Naive thymus-derived CD8-positive, alpha-beta T cell (primary cell): Measurements from ENCODE around the gene ADGRV1. TPM values are rescaled to one million over a fixed set of nuclear protein-coding genes. Genes with fewer than 3 reads are reported as not detected.
"Not testable (repeated sequence)": the region's sequence is repeated elsewhere in the genome, so short reads cannot be mapped to it uniquely, and the experiment has no call there.

Experiments
- ATAC-seq, 2 donors: fragments of 150-1000 bp; cut with Tn5 transposase in 1 of 2; sonication (Bioruptor Pico), chemical (Tn5 transposase) in 1 of 2; 1 replicate in 1 of 2; 2 replicates in 1 of 2; pipeline ENCODE4 v1.10.0; 2021; ENCODE audit warnings: mild to moderate bottlenecking in 2 of 2, moderate library complexity in 2 of 2
- POLR2A ChIA-PET: fragments of 350-600 bp; sonication (Branson Sonifier 250); formaldehyde crosslinking; loops from one replicate; lab custom pipeline; 2021; ENCODE audit warnings: antibody characterized with exemption; lab: Charles Lee
- DNase-seq, 10 donors: peaks; one replicate each; pipeline versions ENCODE4 v3.0.0 to v3.0.0-alpha.2; 2020 to 2022
- H3K27ac Mint-ChIP-seq, 10 donors: one replicate each; pipeline ENCODE4 v1.8.0; 2020 to 2022; ENCODE audit warnings: mild to moderate bottlenecking in 10 of 10, mixed read lengths in 10 of 10, moderate library complexity in 4 of 10, inconsistent platforms in 1 of 10
- H3K27me3 Mint-ChIP-seq, 5 donors: one replicate each; pipeline ENCODE4 v1.8.0; 2021 to 2022; ENCODE audit warnings: mixed read lengths in 5 of 5
- H3K36me3 Mint-ChIP-seq, 3 donors: one replicate each; pipeline ENCODE4 v1.8.0; 2020 to 2022; ENCODE audit warnings: mixed read lengths in 3 of 3, mild to moderate bottlenecking in 2 of 3, inconsistent platforms in 1 of 3
- H3K4me1 Mint-ChIP-seq, 4 donors: one replicate each; pipeline ENCODE4 v1.8.0; 2021 to 2022; ENCODE audit warnings: mixed read lengths in 4 of 4
- H3K4me3 Mint-ChIP-seq, 10 donors: one replicate each; pipeline ENCODE4 v1.8.0; 2020 to 2022; ENCODE audit warnings: mild to moderate bottlenecking in 10 of 10, mixed read lengths in 10 of 10, moderate library complexity in 6 of 10, inconsistent platforms in 1 of 10
- H3K9me3 Mint-ChIP-seq, 9 donors: one replicate each; pipeline ENCODE4 v1.8.0; 2020 to 2022; ENCODE audit warnings: mixed read lengths in 9 of 9, mild to moderate bottlenecking in 3 of 9, inconsistent platforms in 1 of 9, moderate library complexity in 1 of 9
- polyA plus RNA-seq, 3 donors: library from polyadenylated mRNA; unstranded; fragments of 300-500 nt; fragmentation: Illumina TruSeq; gene quantifications; one replicate each; pipeline ENCODE4 v1.2.3, GENCODE V29; 2021
- total RNA-seq, 8 experiments: library from RNA in 2 of 8; stranded (reverse) in 2 of 8; gene quantifications; one replicate each; pipeline ENCODE4 v1.2.3 and lab custom pipeline; 2021 to 2026

The ADGRV1 gene
- total and polyA plus RNA-seq, 5 experiments from 2014 or later, result 0.08 to 0.37 (median 0.13) TPM; not detected in 2

GRCh38 chr5:91031402-91031752, 472.8 kb downstream of the ADGRV1 start:
- POLR2A ChIA-PET, result no interaction called here
- Mint-ChIP-seq H3K9me3 (no peaks in the 10 kb centered on the region), H3K4me1 (no peaks in the 10 kb centered on the region), H3K27ac (no peak overlapping the region), H3K27me3 (peaks cover 2 to 12% (median 9%) of the 10 kb centered on the region in 5 donors), H3K4me3 (no peak overlapping the region), H3K36me3 (no peaks in the 10 kb centered on the region)
- no peak for DNase-seq
- ATAC-seq, result no peak

- no peaks in the 10 kb centered on the region for H3K36me3 Mint-ChIP-seq
- H3K27me3 Mint-ChIP-seq, result peaks cover 0 to 12% (median 9%) of the 10 kb centered on the region in 5 donors
- no peaks in the 10 kb centered on the region for H3K4me1 Mint-ChIP-seq
- no peaks in the 10 kb centered on the region for H3K9me3 Mint-ChIP-seq
- ATAC-seq, result no peak
- H3K27ac Mint-ChIP-seq, result no peak overlapping the region
- POLR2A ChIA-PET, result no interaction called here
- H3K4me3 Mint-ChIP-seq, result no peak overlapping the region
- DNase-seq, result no peak
Measured at GRCh38 chr5:91032125-91032524, 473.5 kb downstream of the ADGRV1 start.

DNA sequence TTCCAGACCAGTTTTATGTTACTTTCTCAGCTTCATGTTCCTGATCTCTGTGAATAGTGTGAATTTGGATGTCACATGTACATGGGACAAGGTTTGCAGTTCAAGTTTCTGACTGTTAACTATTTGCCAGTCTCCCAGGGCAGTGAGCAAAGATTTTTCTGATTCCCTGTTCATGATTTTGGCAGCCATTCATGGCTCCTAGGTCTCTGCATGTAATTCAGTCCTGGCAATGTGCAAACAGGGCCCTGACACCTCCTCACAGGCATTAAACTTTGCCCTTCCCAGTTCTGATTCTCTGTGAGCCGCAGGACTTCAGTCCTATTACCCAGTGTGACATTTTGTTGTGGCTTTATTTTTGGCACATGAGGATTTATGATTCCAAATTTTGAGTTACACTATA, 474.8 kb downstream of the ADGRV1 start:
- Mint-ChIP-seq H3K4me1 (no peaks in the 10 kb centered on the region), H3K27me3 (peaks cover 0 to 13% (median 11%) of the 10 kb centered on the region in 5 donors), H3K36me3 (no peaks in the 10 kb centered on the region), H3K27ac (no peak overlapping the region), H3K4me3 (no peak overlapping the region), H3K9me3 (no peaks in the 10 kb centered on the region)
- DNase-seq (no peak), ATAC-seq (no peak)
- POLR2A ChIA-PET, result no interaction called here

DNA sequence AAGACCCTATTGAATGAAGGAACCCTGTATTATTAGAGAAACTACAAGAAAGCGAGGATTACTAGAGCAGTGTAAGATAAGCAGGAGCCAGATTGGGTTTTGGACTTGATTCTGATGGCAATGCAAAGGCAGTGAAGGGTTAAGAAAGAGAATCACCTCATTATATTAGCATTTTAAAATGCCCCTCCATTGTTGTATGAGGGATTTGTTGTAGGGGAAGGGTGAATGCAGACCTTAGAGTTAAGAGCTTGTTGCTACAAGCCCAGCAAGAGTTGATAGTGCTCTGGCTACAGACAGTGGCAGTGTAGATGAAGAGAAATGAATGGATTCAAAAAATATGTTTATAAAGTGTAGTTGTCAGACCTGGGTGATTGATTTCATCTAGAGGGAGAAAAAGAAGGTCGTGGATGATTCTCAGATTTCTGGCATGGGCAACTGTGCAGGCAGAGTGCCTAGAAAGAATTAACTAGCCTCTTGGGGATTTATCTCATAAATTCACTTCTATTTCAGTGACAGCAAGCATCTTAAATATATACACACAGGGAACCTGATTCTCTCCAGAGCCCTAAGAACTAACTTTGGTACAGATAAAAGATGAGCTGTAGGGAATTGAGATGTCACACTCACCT, 479.7 kb downstream of the ADGRV1 start:
- H3K27me3 Mint-ChIP-seq, result peaks cover 0 to 18% (median 7%) of the 10 kb centered on the region in 5 donors
- DNase-seq (no peak), ATAC-seq (no peak)
- H3K36me3 Mint-ChIP-seq, result no peaks in the 10 kb centered on the region
- POLR2A ChIA-PET, result no interaction called here
- H3K9me3 Mint-ChIP-seq, result peaks cover 0 to 3% (median 0%) of the 10 kb centered on the region in 9 donors
- no peak overlapping the region for H3K4me3 Mint-ChIP-seq
- no peaks in the 10 kb centered on the region for H3K4me1 Mint-ChIP-seq
- no peak overlapping the region for H3K27ac Mint-ChIP-seq

- H3K27ac Mint-ChIP-seq, H3K4me1 Mint-ChIP-seq, POLR2A ChIA-PET, H3K36me3 Mint-ChIP-seq, ATAC-seq, DNase-seq, H3K4me3 Mint-ChIP-seq: not testable (repeated sequence)
- peaks cover 0 to 14% (median 5%) of the 10 kb centered on the region in 5 donors for H3K27me3 Mint-ChIP-seq
- peaks cover 0 to 11% (median 3%) of the 10 kb centered on the region in 9 donors for H3K9me3 Mint-ChIP-seq
Measured at GRCh38 chr5:91041132-91041531, 482.5 kb downstream of the ADGRV1 start.

- ATAC-seq, result no peak
- H3K4me3 Mint-ChIP-seq, result no peak overlapping the region
- H3K27ac Mint-ChIP-seq, result no peak overlapping the region
- peaks cover 0 to 11% (median 3%) of the 10 kb centered on the region in 9 donors for H3K9me3 Mint-ChIP-seq
- H3K36me3 Mint-ChIP-seq, result peaks cover 0 to 10% (median 0%) of the 10 kb centered on the region in 3 donors
- no peak for DNase-seq
- H3K4me1 Mint-ChIP-seq, result no peaks in the 10 kb centered on the region
- peaks cover 0 to 14% (median 6%) of the 10 kb centered on the region in 5 donors for H3K27me3 Mint-ChIP-seq
- POLR2A ChIA-PET, result no interaction called here
Measured at GRCh38 chr5:91042247-91042935, 483.8 kb downstream of the ADGRV1 start.

- ATAC-seq, result no peak
- POLR2A ChIA-PET, result no interaction called here
- Mint-ChIP-seq H3K27ac (no peak overlapping the region), H3K36me3 (peaks cover 0 to 10% (median 0%) of the 10 kb centered on the region in 3 donors), H3K9me3 (peaks cover 0 to 11% (median 3%) of the 10 kb centered on the region in 9 donors), H3K4me3 (no peak overlapping the region), H3K27me3 (peaks cover 0 to 14% (median 6%) of the 10 kb centered on the region in 5 donors), H3K4me1 (no peaks in the 10 kb centered on the region)
- no peak for DNase-seq
Measured at GRCh38 chr5:91042936-91043255, 484.3 kb downstream of the ADGRV1 start.

- DNase-seq, result no peak
- no peak overlapping the region for H3K4me3 Mint-ChIP-seq
- peaks cover 0 to 10% (median 0%) of the 10 kb centered on the region in 3 donors for H3K36me3 Mint-ChIP-seq
- POLR2A ChIA-PET, result no interaction called here
- H3K4me1 Mint-ChIP-seq, result no peaks in the 10 kb centered on the region
- H3K27me3 Mint-ChIP-seq, result peaks cover 0 to 14% (median 7%) of the 10 kb centered on the region in 5 donors
- H3K27ac Mint-ChIP-seq, result no peak overlapping the region
- ATAC-seq, result no peak
- H3K9me3 Mint-ChIP-seq, result peaks cover 0 to 11% (median 1%) of the 10 kb centered on the region in 9 donors
Measured at GRCh38 chr5:91048073-91048472, 489.5 kb downstream of the ADGRV1 start.

DNA sequence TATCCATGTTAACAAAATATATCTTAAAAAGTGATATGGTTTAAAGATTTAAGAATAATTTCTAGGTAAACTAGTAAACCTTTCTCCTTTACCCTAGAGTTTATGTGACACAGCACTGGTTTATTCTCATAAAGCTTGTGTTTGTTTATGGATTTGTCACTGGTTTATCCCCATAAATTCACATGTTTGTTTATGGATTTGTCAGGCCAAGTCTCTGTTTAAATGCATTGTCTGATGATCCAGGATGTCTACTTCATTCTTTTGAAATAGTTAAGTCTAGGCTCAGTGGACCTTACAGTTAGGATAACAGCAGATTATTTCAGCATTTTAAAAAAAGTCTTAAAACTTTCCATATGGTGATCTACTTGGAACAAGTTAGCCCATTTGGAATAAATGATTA, 490.5 kb downstream of the ADGRV1 start:
- ATAC-seq (no peak), DNase-seq (no peak)
- H3K4me3 Mint-ChIP-seq, result no peak overlapping the region
- peaks cover 4 to 14% (median 12%) of the 10 kb centered on the region in 5 donors for H3K27me3 Mint-ChIP-seq
- peaks cover 0 to 11% (median 1%) of the 10 kb centered on the region in 9 donors for H3K9me3 Mint-ChIP-seq
- POLR2A ChIA-PET, result no interaction called here
- no peaks in the 10 kb centered on the region for H3K4me1 Mint-ChIP-seq
- H3K27ac Mint-ChIP-seq, result no peak overlapping the region
- H3K36me3 Mint-ChIP-seq, result peaks cover 0 to 10% (median 0%) of the 10 kb centered on the region in 3 donors

DNA sequence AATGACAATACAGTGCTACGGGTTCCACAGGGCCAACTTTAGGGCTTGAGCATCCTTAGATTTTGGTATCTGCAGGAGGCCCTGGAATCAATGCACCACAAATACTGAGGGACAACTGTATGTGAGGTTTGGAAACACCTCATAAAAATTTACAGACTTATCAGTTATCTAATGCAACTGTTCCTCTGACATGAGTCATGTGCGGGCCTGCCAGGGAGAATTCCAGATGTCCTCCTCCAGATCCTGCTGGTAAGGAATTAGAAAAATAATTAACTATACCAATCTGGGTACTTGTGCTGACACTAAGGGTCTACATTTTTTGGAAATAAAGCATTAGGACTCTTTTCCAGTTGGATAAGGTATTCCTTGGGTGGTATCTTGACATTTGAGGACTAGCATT, 491.2 kb downstream of the ADGRV1 start:
- Mint-ChIP-seq H3K9me3 (peaks cover 0 to 7% (median 1%) of the 10 kb centered on the region in 9 donors), H3K4me1 (no peaks in the 10 kb centered on the region), H3K36me3 (peaks cover 0 to 7% (median 0%) of the 10 kb centered on the region in 3 donors), H3K4me3 (no peak overlapping the region), H3K27ac (no peak overlapping the region), H3K27me3 (peaks cover 7 to 12% (median 10%) of the 10 kb centered on the region in 5 donors)
- ATAC-seq, result no peak
- POLR2A ChIA-PET, result no interaction called here
- DNase-seq, result no peak

DNA sequence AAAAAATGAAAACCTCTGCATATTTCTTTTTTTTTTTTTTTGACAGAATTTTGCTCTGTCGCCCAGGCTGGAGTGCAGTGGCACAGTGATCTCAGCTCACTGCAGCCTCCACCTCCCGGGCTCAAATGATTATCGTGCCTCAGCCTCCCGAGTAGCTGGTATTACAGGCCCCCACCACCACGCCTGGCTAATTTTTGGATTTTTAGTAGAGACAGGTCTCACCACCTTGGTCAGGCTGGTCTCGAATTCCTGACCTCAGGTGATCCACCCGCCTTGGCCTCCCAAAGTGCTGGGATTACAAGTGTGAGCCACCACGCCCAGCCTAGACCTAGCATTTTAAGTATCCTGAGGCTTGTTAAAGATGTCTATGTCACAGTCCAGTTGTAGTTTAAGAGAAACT, 493.8 kb downstream of the ADGRV1 start:
- H3K27ac Mint-ChIP-seq, ATAC-seq, H3K9me3 Mint-ChIP-seq, H3K4me1 Mint-ChIP-seq, DNase-seq, POLR2A ChIA-PET, H3K4me3 Mint-ChIP-seq, H3K36me3 Mint-ChIP-seq: not testable (repeated sequence)
- H3K27me3 Mint-ChIP-seq, result peaks cover 0 to 14% (median 10%) of the 10 kb centered on the region in 5 donors

DNA sequence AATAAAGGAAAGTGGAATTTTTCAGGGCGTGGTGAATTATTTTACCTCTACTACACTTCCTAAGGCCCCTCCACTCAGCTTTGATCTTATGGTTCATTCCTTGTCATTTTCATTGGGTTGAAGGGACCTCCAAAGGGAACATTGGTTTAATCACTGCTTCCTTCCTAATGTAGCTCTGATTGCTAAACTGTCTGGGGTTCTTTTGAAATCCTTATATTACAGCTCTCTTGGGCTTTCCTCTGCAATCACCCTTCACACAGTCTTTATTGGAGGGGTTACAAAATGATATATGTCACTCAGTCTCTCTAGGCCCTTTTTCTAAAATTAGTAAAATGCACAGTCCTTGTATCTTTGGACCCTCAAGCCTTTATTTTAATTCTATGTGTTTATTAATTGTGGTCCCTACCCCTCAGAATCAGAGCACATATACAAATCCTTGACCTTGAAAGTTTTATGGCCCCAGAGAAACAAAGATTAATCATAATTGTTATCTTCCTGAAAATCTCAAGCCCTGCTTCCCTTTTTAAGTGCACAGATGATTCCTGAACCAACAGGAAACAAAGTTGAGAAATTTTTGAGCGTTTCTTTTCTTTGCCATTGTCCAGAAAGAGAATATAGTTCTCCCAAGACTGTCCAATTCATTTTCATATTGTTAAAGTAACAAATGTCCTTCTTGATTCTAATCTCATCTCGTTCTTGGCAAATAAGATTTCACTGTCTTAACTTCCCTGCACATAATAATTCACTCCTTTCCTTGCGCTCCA, 494.6 kb downstream of the ADGRV1 start:
- POLR2A ChIA-PET, result no interaction called here
- Mint-ChIP-seq H3K27ac (no peak overlapping the region), H3K4me1 (no peaks in the 10 kb centered on the region), H3K36me3 (no peaks in the 10 kb centered on the region), H3K9me3 (peaks cover 0 to 4% (median 0%) of the 10 kb centered on the region in 9 donors), H3K27me3 (peaks cover 0 to 15% (median 10%) of the 10 kb centered on the region in 5 donors), H3K4me3 (no peak overlapping the region)
- ATAC-seq (no peak), DNase-seq (no peak)

- Mint-ChIP-seq H3K9me3 (peaks cover 0 to 4% (median 0%) of the 10 kb centered on the region in 9 donors), H3K4me3 (no peak overlapping the region), H3K27me3 (peaks cover 0 to 15% (median 10%) of the 10 kb centered on the region in 5 donors), H3K4me1 (no peaks in the 10 kb centered on the region), H3K36me3 (no peaks in the 10 kb centered on the region), H3K27ac (no peak overlapping the region)
- no peak for DNase-seq
- ATAC-seq, result no peak
- POLR2A ChIA-PET, result no interaction called here
Measured at GRCh38 chr5:91053741-91054025, 495.1 kb downstream of the ADGRV1 start.
